H9 (cell line): ENCODE data around the gene KIF19. TPM values are rescaled to one million over a fixed set of nuclear protein-coding genes. Genes with fewer than 3 reads are reported as not detected.

Experiments
- DNase-seq: peaks from one replicate; pipeline ENCODE4 v3.0.0-alpha.2; 2017
- H2AFZ ChIP-seq: one replicate; pipeline ENCODE4 v1.6.1; 2013; ENCODE audit warnings: mild to moderate bottlenecking, low read length, control low read depth, moderate library complexity
- H2AK5ac ChIP-seq: 2 replicates; pipeline ENCODE4 v1.6.1; 2013; ENCODE audit warnings: low read length, control low read depth, mixed read lengths; ENCODE audit not compliant: insufficient read length
- H2BK120ac ChIP-seq: one replicate; pipeline ENCODE4 v1.6.1; 2013; ENCODE audit warnings: low read depth, mild to moderate bottlenecking, low read length, control low read depth, inconsistent platforms; ENCODE audit not compliant: poor library complexity, severe bottlenecking
- H2BK12ac ChIP-seq: 2 replicates; pipeline ENCODE4 v1.6.1; 2013; ENCODE audit warnings: low read length, control low read depth, mixed read lengths, low read depth; ENCODE audit not compliant: insufficient read length
- H2BK15ac ChIP-seq: 2 replicates; pipeline ENCODE4 v1.6.1; 2013; ENCODE audit warnings: low read depth, low read length, control low read depth
- H2BK20ac ChIP-seq: one replicate; pipeline ENCODE4 v1.6.1; 2013; ENCODE audit warnings: low read depth, mild to moderate bottlenecking, low read length, control low read depth, inconsistent platforms; ENCODE audit not compliant: poor library complexity, severe bottlenecking
- H2BK5ac ChIP-seq: 2 replicates; pipeline ENCODE4 v1.6.1; 2013; ENCODE audit warnings: low read length, control low read depth, mixed read lengths; ENCODE audit not compliant: insufficient read length
- H3K14ac ChIP-seq: 2 replicates; pipeline ENCODE4 v1.6.1; 2013; ENCODE audit warnings: low read length, control low read depth; ENCODE audit not compliant: insufficient read depth
- H3K18ac ChIP-seq: 2 replicates; pipeline ENCODE4 v1.6.1; 2013; ENCODE audit warnings: low read depth, mild to moderate bottlenecking, mixed read lengths, low read length, control low read depth; ENCODE audit not compliant: insufficient read length
- H3K23ac ChIP-seq: 2 replicates; pipeline ENCODE4 v1.6.1; 2013; ENCODE audit warnings: low read length, control low read depth, mixed read lengths, low read depth; ENCODE audit not compliant: insufficient read length
- H3K23me2 ChIP-seq: 2 replicates; pipeline ENCODE4 v1.6.1; 2013; ENCODE audit warnings: low read depth, mild to moderate bottlenecking, mixed read lengths, low read length, control low read depth; ENCODE audit not compliant: insufficient read length, poor library complexity, severe bottlenecking
- H3K27ac ChIP-seq: 2 replicates; pipeline ENCODE4 v1.5.1; 2013; ENCODE audit warnings: low read length, control low read depth, mixed read lengths, low read depth; ENCODE audit not compliant: insufficient read length
- H3K27me3 ChIP-seq: 2 replicates; pipeline ENCODE4 v1.6.1; 2013; ENCODE audit warnings: low read length, control low read depth, inconsistent platforms; ENCODE audit not compliant: insufficient read depth
- H3K4ac ChIP-seq: 2 replicates; pipeline ENCODE4 v1.6.1; 2013; ENCODE audit warnings: low read depth, mild to moderate bottlenecking, control low read depth, inconsistent platforms, low read length, moderate library complexity
- H3K4me1 ChIP-seq: 2 replicates; pipeline ENCODE4 v1.6.1; 2013; ENCODE audit warnings: low read length, control low read depth, inconsistent platforms; ENCODE audit not compliant: insufficient read depth
- H3K4me2 ChIP-seq: 2 replicates; pipeline ENCODE4 v1.6.1; 2013; ENCODE audit warnings: low read length, control low read depth, mixed read lengths; ENCODE audit not compliant: insufficient read length, insufficient read depth
- H3K56ac ChIP-seq: 2 replicates; pipeline ENCODE4 v1.6.1; 2013; ENCODE audit warnings: low read depth, mild to moderate bottlenecking, mixed read lengths, low read length, control low read depth; ENCODE audit not compliant: insufficient read length
- H3K79me1 ChIP-seq: 2 replicates; pipeline ENCODE4 v1.6.1; 2013; ENCODE audit warnings: low read depth, mild to moderate bottlenecking, moderate library complexity, low read length, control low read depth, inconsistent platforms; ENCODE audit not compliant: insufficient read depth, poor library complexity, severe bottlenecking
- H3K79me2 ChIP-seq: 2 replicates; pipeline ENCODE4 v1.6.1; 2013; ENCODE audit warnings: low read length, control low read depth, inconsistent platforms; ENCODE audit not compliant: insufficient read depth
- H3K9ac ChIP-seq: 2 replicates; pipeline ENCODE4 v1.6.1; 2013; ENCODE audit warnings: low read length, control low read depth, mixed read lengths; ENCODE audit not compliant: insufficient read length; ENCODE audit errors: extremely low read depth
- H3K9me3 ChIP-seq: one replicate; pipeline ENCODE4 v1.6.1; 2013; ENCODE audit warnings: low read depth, low read length, inconsistent platforms; ENCODE audit not compliant: control insufficient read depth
- H3T11ph ChIP-seq: one replicate; pipeline ENCODE4 v1.6.1; 2013; ENCODE audit warnings: mild to moderate bottlenecking, low read length, control low read depth, inconsistent platforms
- H4K20me1 ChIP-seq: one replicate; pipeline ENCODE4 v1.6.1; 2013; ENCODE audit not compliant: control insufficient read depth, insufficient read length, insufficient read depth
- H4K5ac ChIP-seq: 2 replicates; pipeline ENCODE4 v1.6.1; 2013; ENCODE audit warnings: low read depth, mild to moderate bottlenecking, mixed read lengths, low read length, control low read depth; ENCODE audit not compliant: insufficient read length
- H4K8ac ChIP-seq: replicated peaks from 2 replicates; pipeline ENCODE4 v1.6.1; 2013; ENCODE audit warnings: low read length, control low read depth, mixed read lengths, low read depth; ENCODE audit not compliant: insufficient read length
- H4K91ac ChIP-seq: 2 replicates; pipeline ENCODE4 v1.6.1; 2013; ENCODE audit warnings: low read depth, mild to moderate bottlenecking, moderate library complexity, mixed read lengths, low read length, control low read depth; ENCODE audit not compliant: insufficient read length
- H3K27ac Mint-ChIP-seq, 3 experiments: 2 replicates in 2 of 3; 3 replicates in 1 of 3; pipeline ENCODE4 v1.8.0; 2020 to 2021; ENCODE audit warnings: mixed read lengths in 3 of 3, mild to moderate bottlenecking in 1 of 3, moderate library complexity in 1 of 3
- H3K27me3 Mint-ChIP-seq: 2 replicates; pipeline ENCODE4 v1.8.0; 2021; ENCODE audit warnings: low read depth, mild to moderate bottlenecking, moderate library complexity, mixed read lengths
- H3K36me3 Mint-ChIP-seq, 3 experiments: 2 replicates in 2 of 3; 3 replicates in 1 of 3; pipeline ENCODE4 v1.8.0; 2020 to 2021; ENCODE audit warnings: low read depth in 3 of 3, mixed read lengths in 3 of 3; ENCODE audit not compliant: insufficient read depth in 1 of 3
- H3K4me1 Mint-ChIP-seq, 2 experiments: 2 replicates each; pipeline ENCODE4 v1.8.0; 2020; ENCODE audit warnings: mixed read lengths in 2 of 2
- H3K4me3 Mint-ChIP-seq, 2 experiments: 2 replicates in 1 of 2; 3 replicates in 1 of 2; pipeline ENCODE4 v1.8.0; 2020 to 2021; ENCODE audit warnings: mild to moderate bottlenecking in 2 of 2, mixed read lengths in 2 of 2, moderate library complexity in 1 of 2
- H3K9me3 Mint-ChIP-seq, 2 experiments: 2 replicates in 1 of 2; 3 replicates in 1 of 2; pipeline ENCODE4 v1.8.0; 2020; ENCODE audit warnings: mild to moderate bottlenecking in 2 of 2, mixed read lengths in 2 of 2, moderate library complexity in 1 of 2
- CTCF ChIP-seq: fragments of 200-600 bp; sonication (generic); conservative IDR thresholded peaks from 3 replicates; pipeline ENCODE4 v1.8.0; 2021; ENCODE audit warnings: antibody characterized with exemption, mild to moderate bottlenecking
- WGBS: extraction: QIAGEN DNeasy Blood & Tissue Kit; methylation state at CpG from one replicate; pipeline ENCODE4 v1.1.7; 2013; ENCODE audit warnings: missing lambda C conversion rate, low lambda C conversion rate, mixed read lengths; ENCODE audit not compliant: insufficient read length; ENCODE audit errors: extremely low coverage; 5-methylcytosine and 5-hydroxymethylcytosine counted together
- total RNA-seq: library from RNA; stranded (reverse); gene quantifications from 2 replicates; pipeline ENCODE4 v1.2.1, GENCODE V29; 2021

The KIF19 gene
- total RNA-seq, 1 experiment from 2014 or later: 0.13 TPM

DNA sequence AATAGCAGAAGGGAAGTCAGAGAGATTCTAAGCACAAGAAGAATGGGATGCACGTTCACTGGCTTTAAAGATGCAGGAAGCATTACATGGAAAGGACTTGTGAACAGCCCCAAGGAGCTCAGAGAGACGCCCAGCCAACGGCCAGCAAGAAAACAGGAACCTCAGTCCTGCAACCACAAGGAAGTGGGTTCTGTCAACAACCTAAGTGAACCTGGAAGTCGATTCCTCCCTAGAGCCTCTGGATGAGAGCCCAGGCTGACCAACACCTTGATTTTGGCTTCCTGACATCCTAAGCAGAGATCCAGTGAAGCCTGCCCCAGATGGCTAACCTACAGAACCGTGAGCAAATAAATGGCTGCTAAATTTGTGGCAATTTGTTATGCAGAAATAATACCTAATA lies 65.7 kb downstream of the KIF19 start:
- Mint-ChIP-seq H3K36me3 (no peaks in the 10 kb centered on the region; a peak in 1 of 7 replicates), H3K4me1 (peaks cover 22 to 44% of the 10 kb centered on the region in 2 experiments), H3K27me3 (peaks cover 15% of the 10 kb centered on the region), H3K4me3 (no peak overlapping the region), H3K27ac (no peak overlapping the region), H3K9me3 (peaks cover 0 to 4% of the 10 kb centered on the region in 2 experiments; a peak in 1 of 5 replicates)
- no CpG with 5 or more reads among the region's 5 CpGs for WGBS
- H3K4me2 ChIP-seq: no peak overlapping the region
- H3K14ac ChIP-seq: no peak overlapping the region
- H2BK15ac ChIP-seq: no peak overlapping the region
- no peaks in the 10 kb centered on the region for H3K4me1 ChIP-seq
- no peak overlapping the region for H3K9ac ChIP-seq
- no peak overlapping the region for H2AFZ ChIP-seq
- no peak overlapping the region for H3K27ac ChIP-seq
- no peak overlapping the region for H2BK20ac ChIP-seq
- H4K5ac ChIP-seq: no peak overlapping the region
- no peaks in the 10 kb centered on the region for H3K79me1 ChIP-seq
- no peak overlapping the region for H3T11ph ChIP-seq
- no peak overlapping the region for H3K56ac ChIP-seq
- H3K27me3 ChIP-seq: no peaks in the 10 kb centered on the region
- no peak overlapping the region for H2BK12ac ChIP-seq
- no peaks in the 10 kb centered on the region for H3K79me2 ChIP-seq
- H3K9me3 ChIP-seq: no peaks in the 10 kb centered on the region
- peaks cover 2% of the 10 kb centered on the region for H3K23me2 ChIP-seq
- H2BK120ac ChIP-seq: no peak overlapping the region
- no peak overlapping the region for H3K18ac ChIP-seq
- no peak overlapping the region for H3K23ac ChIP-seq
- no peak overlapping the region for H3K4ac ChIP-seq
- H2AK5ac ChIP-seq: no peak overlapping the region
- TF ChIP-seq CTCF: no peak
- no peak overlapping the region for H4K8ac ChIP-seq
- H4K91ac ChIP-seq: no peak overlapping the region
- no peaks in the 10 kb centered on the region for H4K20me1 ChIP-seq
- no peak for DNase-seq
- H2BK5ac ChIP-seq: no peak overlapping the region
